ENCODE results near the gene ARHGAP24. TPM values are rescaled to one million over a fixed set of nuclear protein-coding genes. Genes with fewer than 3 reads are reported as not detected.
"Not testable (repeated sequence)": the region's sequence is repeated elsewhere in the genome, so short reads cannot be mapped to it uniquely, and the experiment has no call there.

Gene ARHGAP24
- total and polyA plus RNA-seq, 4 donors = 1.8 to 15.2 (median 3.3) TPM

DNA sequence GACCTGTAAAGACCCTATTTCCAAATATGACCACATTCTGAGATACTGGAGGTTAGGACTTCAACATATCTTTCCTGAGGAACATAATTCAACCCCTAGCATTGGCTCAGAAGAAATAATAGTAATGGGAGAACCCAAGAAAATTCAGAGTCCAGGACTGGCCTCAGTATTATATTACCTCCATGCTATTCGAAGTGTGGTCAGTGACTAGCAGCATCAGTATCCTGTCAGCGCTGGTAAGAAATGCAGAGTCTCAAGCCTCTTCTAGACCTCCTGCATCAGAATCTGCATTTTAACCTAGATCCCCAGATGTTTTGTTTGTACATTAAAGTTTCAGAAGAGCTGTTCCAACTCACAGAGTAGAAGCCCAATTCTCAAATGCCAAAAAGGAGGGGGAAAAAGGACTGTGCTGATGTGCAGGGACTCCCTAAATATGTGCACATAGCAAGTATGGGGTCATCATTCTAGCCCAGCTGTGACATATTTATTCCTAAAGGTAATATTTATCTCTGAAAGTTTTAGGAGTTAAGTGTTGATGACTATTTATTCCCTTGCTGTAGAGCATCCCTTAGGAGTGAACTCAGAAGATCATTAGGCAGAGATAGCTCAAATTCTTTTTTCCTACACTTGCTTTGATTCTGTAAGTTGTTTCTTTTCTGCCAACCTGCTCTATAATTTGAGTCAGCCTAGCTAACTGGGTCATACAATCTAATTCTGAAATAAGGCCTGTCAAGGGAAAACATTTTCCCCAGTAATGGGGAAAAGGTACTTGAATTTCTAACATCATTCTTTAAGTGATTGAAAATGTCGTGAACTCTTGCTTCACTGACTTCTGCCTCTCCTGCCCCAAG, 361.9 kb downstream of the ARHGAP24 start:
- Histone ChIP-seq H3K9me3 (ENCODE audit: control insufficient read depth in 4 of 4, low read length in 3 of 4) (no peaks in the 10 kb centered on the region), H3K36me3 (ENCODE audit: control insufficient read depth in 4 of 4, insufficient read depth in 3 of 4, low read depth in 1 of 4, low read length in 3 of 4) (no peaks in the 10 kb centered on the region), H3K4me3 (ENCODE audit: low read depth in 1 of 3, low read length in 3 of 3) (no peak overlapping the region), H3K27me3 (ENCODE audit: control insufficient read depth in 4 of 4, insufficient read depth in 4 of 4, low read length in 3 of 4) (no peaks in the 10 kb centered on the region), H3K9ac (ENCODE audit: low read depth in 1 of 2, low read length in 2 of 2) (no peak overlapping the region), H3K27ac (ENCODE audit: low read depth in 1 of 2, low read length in 2 of 2) (no peak overlapping the region), H3K4me1 (ENCODE audit: control insufficient read depth in 4 of 4, insufficient read depth in 4 of 4, low read length in 3 of 4) (no peaks in the 10 kb centered on the region)
- 93% methylated on average over 3 of the region's 3 CpGs for WGBS
- DNase-seq (ENCODE audit: low spot score) = no peak
- TF ChIP-seq EGR1 (IDR thresholded peaks at IDR 0.05; ENCODE audit: low read depth in 2 of 2) (no peak), FOXA1 (IDR thresholded peaks at IDR 0.05) (no peak), FOXA2 (IDR thresholded peaks at IDR 0.05) (no peak), TAF1 (conservative IDR thresholded peaks at IDR 0.05) (no peak), JUND (IDR thresholded peaks at IDR 0.05) (no peak), RXRA (IDR thresholded peaks at IDR 0.05) (no peak), YY1 (IDR thresholded peaks at IDR 0.05) (no peak)
- TF ChIP-seq, protein P1, sequence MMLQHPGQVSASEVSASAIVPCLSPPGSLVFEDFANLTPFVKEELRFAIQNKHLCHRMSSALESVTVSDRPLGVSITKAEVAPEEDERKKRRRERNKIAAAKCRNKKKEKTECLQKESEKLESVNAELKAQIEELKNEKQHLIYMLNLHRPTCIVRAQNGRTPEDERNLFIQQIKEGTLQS (IDR thresholded peaks at IDR 0.05) = no peak

DNA sequence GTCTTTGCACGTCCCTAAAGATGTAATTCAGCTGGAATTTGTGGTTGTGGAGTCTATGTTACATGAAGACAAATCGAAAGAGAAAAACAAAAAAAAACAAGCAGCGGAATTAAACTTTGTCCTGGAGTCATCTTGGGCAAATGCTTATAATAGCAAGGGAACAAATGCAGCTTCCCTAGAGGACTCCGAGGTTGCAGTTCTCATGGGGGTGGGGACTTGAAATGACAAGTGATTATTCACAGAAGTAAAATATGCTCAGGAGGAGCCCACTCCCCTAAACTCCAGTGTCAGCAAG, 362.4 kb downstream of the ARHGAP24 start:
- Histone ChIP-seq H3K9ac (ENCODE audit: low read depth in 1 of 2, low read length in 2 of 2) (no peak overlapping the region), H3K27ac (ENCODE audit: low read depth in 1 of 2, low read length in 2 of 2) (no peak overlapping the region), H3K4me3 (ENCODE audit: low read depth in 1 of 3, low read length in 3 of 3) (no peak overlapping the region), H3K4me1 (ENCODE audit: control insufficient read depth in 4 of 4, insufficient read depth in 4 of 4, low read length in 3 of 4) (no peaks in the 10 kb centered on the region), H3K27me3 (ENCODE audit: control insufficient read depth in 4 of 4, insufficient read depth in 4 of 4, low read length in 3 of 4) (no peaks in the 10 kb centered on the region), H3K36me3 (ENCODE audit: control insufficient read depth in 4 of 4, insufficient read depth in 3 of 4, low read depth in 1 of 4, low read length in 3 of 4) (no peaks in the 10 kb centered on the region), H3K9me3 (ENCODE audit: control insufficient read depth in 4 of 4, low read length in 3 of 4) (no peaks in the 10 kb centered on the region)
- DNase-seq (ENCODE audit: low spot score) = no peak
- 76% methylated on average over 4 of the region's 4 CpGs for WGBS
- TF ChIP-seq, protein P2, sequence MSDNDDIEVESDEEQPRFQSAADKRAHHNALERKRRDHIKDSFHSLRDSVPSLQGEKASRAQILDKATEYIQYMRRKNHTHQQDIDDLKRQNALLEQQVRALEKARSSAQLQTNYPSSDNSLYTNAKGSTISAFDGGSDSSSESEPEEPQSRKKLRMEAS (IDR thresholded peaks at IDR 0.05) = no peak
- no peak for TF ChIP-seq TAF1 (conservative IDR thresholded peaks at IDR 0.05)
- TF ChIP-seq FOXA1 (IDR thresholded peaks at IDR 0.05) = no peak
- no peak for TF ChIP-seq GABPA (IDR thresholded peaks at IDR 0.05 in 1 of 2, conservative IDR thresholded peaks at IDR 0.05 in 1 of 2)
- TF ChIP-seq EGR1 (IDR thresholded peaks at IDR 0.05; ENCODE audit: low read depth in 2 of 2) = no peak
- TF ChIP-seq HNF4G (IDR thresholded peaks at IDR 0.05) = no peak
- TF ChIP-seq SP1 (IDR thresholded peaks at IDR 0.05) = no peak
- TF ChIP-seq, protein P3, sequence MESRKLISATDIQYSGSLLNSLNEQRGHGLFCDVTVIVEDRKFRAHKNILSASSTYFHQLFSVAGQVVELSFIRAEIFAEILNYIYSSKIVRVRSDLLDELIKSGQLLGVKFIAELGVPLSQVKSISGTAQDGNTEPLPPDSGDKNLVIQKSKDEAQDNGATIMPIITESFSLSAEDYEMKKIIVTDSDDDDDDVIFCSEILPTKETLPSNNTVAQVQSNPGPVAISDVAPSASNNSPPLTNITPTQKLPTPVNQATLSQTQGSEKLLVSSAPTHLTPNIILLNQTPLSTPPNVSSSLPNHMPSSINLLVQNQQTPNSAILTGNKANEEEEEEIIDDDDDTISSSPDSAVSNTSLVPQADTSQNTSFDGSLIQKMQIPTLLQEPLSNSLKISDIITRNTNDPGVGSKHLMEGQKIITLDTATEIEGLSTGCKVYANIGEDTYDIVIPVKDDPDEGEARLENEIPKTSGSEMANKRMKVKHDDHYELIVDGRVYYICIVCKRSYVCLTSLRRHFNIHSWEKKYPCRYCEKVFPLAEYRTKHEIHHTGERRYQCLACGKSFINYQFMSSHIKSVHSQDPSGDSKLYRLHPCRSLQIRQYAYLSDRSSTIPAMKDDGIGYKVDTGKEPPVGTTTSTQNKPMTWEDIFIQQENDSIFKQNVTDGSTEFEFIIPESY (IDR thresholded peaks at IDR 0.05) = no peak
- TF ChIP-seq FOXA2 (IDR thresholded peaks at IDR 0.05) = no peak
- TF ChIP-seq, protein P4, sequence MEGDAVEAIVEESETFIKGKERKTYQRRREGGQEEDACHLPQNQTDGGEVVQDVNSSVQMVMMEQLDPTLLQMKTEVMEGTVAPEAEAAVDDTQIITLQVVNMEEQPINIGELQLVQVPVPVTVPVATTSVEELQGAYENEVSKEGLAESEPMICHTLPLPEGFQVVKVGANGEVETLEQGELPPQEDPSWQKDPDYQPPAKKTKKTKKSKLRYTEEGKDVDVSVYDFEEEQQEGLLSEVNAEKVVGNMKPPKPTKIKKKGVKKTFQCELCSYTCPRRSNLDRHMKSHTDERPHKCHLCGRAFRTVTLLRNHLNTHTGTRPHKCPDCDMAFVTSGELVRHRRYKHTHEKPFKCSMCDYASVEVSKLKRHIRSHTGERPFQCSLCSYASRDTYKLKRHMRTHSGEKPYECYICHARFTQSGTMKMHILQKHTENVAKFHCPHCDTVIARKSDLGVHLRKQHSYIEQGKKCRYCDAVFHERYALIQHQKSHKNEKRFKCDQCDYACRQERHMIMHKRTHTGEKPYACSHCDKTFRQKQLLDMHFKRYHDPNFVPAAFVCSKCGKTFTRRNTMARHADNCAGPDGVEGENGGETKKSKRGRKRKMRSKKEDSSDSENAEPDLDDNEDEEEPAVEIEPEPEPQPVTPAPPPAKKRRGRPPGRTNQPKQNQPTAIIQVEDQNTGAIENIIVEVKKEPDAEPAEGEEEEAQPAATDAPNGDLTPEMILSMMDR (IDR thresholded peaks at IDR 0.05; ENCODE audit: low read depth, low read length, missing input control) = no peak
- TF ChIP-seq NR2F2 (IDR thresholded peaks at IDR 0.05) = no peak

DNA sequence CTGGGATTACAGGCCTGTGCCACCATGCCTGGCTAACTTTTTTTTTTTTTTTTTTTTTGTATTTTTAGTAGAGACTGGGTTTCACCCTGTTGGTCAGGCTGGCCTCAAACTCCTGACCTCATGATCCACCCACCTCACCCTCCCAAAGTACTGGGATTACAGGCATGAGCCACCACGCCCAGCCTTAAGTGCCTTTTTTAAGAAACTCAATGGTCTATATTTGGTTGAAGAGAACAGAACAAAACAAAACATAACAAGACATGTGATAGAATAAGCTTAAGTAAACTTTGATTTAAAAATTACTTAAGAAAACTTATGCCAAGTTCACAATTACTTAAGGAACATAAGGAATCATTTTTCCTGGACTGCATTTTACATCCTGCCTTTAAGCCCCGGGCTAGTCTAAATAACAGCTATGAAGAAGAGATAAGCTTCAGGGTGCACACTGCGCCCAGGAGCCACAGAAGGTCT, 365.1 kb downstream of the ARHGAP24 start:
- H3K27ac ChIP-seq (ENCODE audit: low read depth in 1 of 2, low read length in 2 of 2); H3K9me3 ChIP-seq (ENCODE audit: control insufficient read depth in 4 of 4, low read length in 3 of 4); H3K4me3 ChIP-seq (ENCODE audit: low read depth in 1 of 3, low read length in 3 of 3); H3K27me3 ChIP-seq (ENCODE audit: control insufficient read depth in 4 of 4, insufficient read depth in 4 of 4, low read length in 3 of 4); H3K9ac ChIP-seq (ENCODE audit: low read depth in 1 of 2, low read length in 2 of 2); DNase-seq (ENCODE audit: low spot score); H3K36me3 ChIP-seq (ENCODE audit: control insufficient read depth in 4 of 4, insufficient read depth in 3 of 4, low read depth in 1 of 4, low read length in 3 of 4); H3K4me1 ChIP-seq (ENCODE audit: control insufficient read depth in 4 of 4, insufficient read depth in 4 of 4, low read length in 3 of 4): not testable (repeated sequence)
- WGBS = 84% methylated on average over 3 of the region's 3 CpGs

All from liver (tissue), 9 donors.